Pulmonary artery endothelial cell (primary cell): Measurements from ENCODE around the gene USP17L26. TPM values are rescaled to one million over a fixed set of nuclear protein-coding genes. Genes with fewer than 3 reads are reported as not detected.
"Not testable (repeated sequence)": the region's sequence is repeated elsewhere in the genome, so short reads cannot be mapped to it uniquely, and the experiment has no call there.

Experiments used
- DNase-seq: peaks from one replicate; pipeline ENCODE4 v3.0.0-alpha.2; 2011; ENCODE audit warnings: low read depth, low spot score
- total RNA-seq: library from RNA; depleted of rRNA; stranded (reverse); fragments of >200 nt; gene quantifications from 2 replicates; pipeline ENCODE4 v1.2.3, GENCODE V29; 2014

USP17L26 gene, protein sequence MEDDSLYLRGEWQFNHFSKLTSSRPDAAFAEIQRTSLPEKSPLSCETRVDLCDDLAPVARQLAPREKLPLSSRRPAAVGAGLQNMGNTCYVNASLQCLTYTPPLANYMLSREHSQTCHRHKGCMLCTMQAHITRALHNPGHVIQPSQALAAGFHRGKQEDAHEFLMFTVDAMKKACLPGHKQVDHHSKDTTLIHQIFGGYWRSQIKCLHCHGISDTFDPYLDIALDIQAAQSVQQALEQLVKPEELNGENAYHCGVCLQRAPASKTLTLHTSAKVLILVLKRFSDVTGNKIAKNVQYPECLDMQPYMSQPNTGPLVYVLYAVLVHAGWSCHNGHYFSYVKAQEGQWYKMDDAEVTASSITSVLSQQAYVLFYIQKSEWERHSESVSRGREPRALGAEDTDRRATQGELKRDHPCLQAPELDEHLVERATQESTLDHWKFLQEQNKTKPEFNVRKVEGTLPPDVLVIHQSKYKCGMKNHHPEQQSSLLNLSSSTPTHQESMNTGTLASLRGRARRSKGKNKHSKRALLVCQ
- total RNA-seq, result not detected in 2 replicates

DNA sequence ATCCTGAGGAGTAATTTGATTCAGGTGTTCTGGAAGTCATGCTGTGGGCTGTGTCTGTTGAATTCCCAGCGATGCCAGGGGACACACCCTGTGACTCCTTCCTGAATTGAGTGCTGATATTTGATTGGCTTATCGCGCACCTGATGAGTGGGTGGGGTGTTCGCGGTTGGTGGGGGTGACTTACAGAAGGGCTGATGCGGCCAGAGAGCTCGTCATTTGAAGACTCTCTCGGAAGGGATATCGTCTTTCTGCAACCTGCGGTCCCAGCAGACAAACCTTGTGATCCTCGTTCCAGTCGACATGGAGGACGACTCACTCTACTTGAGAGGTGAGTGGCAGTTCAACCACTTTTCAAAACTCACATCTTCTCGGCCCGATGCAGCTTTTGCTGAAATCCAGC, at the start of gene USP17L26:
Gene USP17L26, plus strand, starts transcription at position 301 of the 400 bp plus-strand sequence. Its CDS starts 0 bp downstream, at position 301.
- DNase-seq, result not testable (repeated sequence)

DNA sequence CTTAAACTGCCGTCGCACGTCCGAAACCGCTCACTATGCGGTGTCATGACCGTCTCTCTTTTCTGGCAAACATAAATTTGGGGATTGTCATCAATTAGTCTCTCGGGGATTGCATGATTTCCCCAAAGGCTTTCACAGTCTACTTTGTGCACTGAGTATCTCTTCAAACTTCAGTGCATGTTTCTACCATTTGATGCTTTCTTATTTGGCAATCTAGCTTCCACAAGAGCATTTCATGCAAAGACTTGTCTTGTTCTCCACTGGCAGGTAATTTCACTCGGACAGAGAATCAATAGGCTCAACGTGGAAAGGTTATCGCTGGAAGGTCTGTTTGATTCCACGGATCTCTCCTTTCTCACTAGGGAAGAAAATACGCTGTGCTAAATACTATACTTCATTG, 10.3 kb upstream of the USP17L26 start:
- not testable (repeated sequence) for DNase-seq

DNA sequence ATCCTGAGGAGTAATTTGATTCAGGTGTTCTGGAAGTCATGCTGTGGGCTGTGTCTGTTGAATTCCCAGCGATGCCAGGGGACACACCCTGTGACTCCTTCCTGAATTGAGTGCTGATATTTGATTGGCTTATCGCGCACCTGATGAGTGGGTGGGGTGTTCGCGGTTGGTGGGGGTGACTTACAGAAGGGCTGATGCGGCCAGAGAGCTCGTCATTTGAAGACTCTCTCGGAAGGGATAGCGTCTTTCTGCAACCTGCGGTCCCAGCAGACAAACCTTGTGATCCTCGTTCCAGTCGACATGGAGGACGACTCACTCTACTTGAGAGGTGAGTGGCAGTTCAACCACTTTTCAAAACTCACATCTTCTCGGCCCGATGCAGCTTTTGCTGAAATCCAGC, 9.6 kb upstream of the USP17L26 start, which contains the start of gene USP17L24:
Gene USP17L24, plus strand, starts transcription at position 301 of the 400 bp plus-strand sequence. Its CDS starts 0 bp downstream, at position 301.
- not testable (repeated sequence) for DNase-seq

DNA sequence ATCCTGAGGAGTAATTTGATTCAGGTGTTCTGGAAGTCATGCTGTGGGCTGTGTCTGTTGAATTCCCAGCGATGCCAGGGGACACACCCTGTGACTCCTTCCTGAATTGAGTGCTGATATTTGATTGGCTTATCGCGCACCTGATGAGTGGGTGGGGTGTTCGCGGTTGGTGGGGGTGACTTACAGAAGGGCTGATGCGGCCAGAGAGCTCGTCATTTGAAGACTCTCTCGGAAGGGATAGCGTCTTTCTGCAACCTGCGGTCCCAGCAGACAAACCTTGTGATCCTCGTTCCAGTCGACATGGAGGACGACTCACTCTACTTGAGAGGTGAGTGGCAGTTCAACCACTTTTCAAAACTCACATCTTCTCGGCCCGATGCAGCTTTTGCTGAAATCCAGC, 4.8 kb upstream of the USP17L26 start, which contains the start of gene USP17L25:
Gene USP17L25, plus strand, starts transcription at position 301 of the 400 bp plus-strand sequence. Its CDS starts 0 bp downstream, at position 301.
- not testable (repeated sequence) for DNase-seq

DNA sequence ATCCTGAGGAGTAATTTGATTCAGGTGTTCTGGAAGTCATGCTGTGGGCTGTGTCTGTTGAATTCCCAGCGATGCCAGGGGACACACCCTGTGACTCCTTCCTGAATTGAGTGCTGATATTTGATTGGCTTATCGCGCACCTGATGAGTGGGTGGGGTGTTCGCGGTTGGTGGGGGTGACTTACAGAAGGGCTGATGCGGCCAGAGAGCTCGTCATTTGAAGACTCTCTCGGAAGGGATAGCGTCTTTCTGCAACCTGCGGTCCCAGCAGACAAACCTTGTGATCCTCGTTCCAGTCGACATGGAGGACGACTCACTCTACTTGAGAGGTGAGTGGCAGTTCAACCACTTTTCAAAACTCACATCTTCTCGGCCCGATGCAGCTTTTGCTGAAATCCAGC, 4.6 kb downstream of the USP17L26 start, which contains the start of gene USP17L5:
Gene USP17L5, plus strand, starts transcription at position 301 of the 400 bp plus-strand sequence. Its CDS starts 0 bp downstream, at position 301.
- not testable (repeated sequence) for DNase-seq

DNA sequence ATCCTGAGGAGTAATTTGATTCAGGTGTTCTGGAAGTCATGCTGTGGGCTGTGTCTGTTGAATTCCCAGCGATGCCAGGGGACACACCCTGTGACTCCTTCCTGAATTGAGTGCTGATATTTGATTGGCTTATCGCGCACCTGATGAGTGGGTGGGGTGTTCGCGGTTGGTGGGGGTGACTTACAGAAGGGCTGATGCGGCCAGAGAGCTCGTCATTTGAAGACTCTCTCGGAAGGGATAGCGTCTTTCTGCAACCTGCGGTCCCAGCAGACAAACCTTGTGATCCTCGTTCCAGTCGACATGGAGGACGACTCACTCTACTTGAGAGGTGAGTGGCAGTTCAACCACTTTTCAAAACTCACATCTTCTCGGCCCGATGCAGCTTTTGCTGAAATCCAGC, 9.4 kb downstream of the USP17L26 start, which contains the start of gene USP17L27:
Gene USP17L27, plus strand, starts transcription at position 301 of the 400 bp plus-strand sequence. Its CDS starts 0 bp downstream, at position 301.
- not testable (repeated sequence) for DNase-seq

DNA sequence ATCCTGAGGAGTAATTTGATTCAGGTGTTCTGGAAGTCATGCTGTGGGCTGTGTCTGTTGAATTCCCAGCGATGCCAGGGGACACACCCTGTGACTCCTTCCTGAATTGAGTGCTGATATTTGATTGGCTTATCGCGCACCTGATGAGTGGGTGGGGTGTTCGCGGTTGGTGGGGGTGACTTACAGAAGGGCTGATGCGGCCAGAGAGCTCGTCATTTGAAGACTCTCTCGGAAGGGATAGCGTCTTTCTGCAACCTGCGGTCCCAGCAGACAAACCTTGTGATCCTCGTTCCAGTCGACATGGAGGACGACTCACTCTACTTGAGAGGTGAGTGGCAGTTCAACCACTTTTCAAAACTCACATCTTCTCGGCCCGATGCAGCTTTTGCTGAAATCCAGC, 14.1 kb downstream of the USP17L26 start, which contains the start of gene USP17L28:
Gene USP17L28, plus strand, starts transcription at position 301 of the 400 bp plus-strand sequence. Its CDS starts 0 bp downstream, at position 301.
- DNase-seq, result not testable (repeated sequence)

DNA sequence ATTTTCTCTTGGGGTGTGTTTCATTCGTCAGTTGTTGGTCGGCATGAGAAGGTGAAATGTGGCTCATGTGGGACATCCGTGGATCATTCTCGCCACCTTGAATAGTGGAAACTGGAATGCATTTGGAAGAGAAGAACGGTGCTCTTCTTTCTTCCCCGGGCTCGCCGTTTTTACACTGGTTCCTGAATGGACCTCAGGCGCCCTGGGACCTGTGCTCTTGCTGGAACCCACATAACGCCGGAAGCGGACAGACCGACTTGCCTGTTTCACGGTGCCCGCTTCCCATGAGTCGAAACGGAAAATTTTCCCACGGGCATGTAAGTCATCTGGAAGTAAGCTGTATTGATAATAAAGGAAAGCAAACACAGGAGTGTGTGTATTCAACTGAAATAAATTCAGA, 16.4 kb downstream of the USP17L26 start:
- not testable (repeated sequence) for DNase-seq

DNA sequence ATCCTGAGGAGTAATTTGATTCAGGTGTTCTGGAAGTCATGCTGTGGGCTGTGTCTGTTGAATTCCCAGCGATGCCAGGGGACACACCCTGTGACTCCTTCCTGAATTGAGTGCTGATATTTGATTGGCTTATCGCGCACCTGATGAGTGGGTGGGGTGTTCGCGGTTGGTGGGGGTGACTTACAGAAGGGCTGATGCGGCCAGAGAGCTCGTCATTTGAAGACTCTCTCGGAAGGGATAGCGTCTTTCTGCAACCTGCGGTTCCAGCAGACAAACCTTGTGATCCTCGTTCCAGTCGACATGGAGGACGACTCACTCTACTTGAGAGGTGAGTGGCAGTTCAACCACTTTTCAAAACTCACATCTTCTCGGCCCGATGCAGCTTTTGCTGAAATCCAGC, 18.9 kb downstream of the USP17L26 start, which contains the start of gene USP17L29:
Gene USP17L29, plus strand, starts transcription at position 301 of the 400 bp plus-strand sequence. Its CDS starts 0 bp downstream, at position 301.
- DNase-seq, result not testable (repeated sequence)

DNA sequence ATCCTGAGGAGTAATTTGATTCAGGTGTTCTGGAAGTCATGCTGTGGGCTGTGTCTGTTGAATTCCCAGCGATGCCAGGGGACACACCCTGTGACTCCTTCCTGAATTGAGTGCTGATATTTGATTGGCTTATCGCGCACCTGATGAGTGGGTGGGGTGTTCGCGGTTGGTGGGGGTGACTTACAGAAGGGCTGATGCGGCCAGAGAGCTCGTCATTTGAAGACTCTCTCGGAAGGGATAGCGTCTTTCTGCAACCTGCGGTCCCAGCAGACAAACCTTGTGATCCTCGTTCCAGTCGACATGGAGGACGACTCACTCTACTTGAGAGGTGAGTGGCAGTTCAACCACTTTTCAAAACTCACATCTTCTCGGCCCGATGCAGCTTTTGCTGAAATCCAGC, 28.4 kb downstream of the USP17L26 start, which contains the start of gene USP17L30:
Gene USP17L30, plus strand, starts transcription at position 301 of the 400 bp plus-strand sequence. Its CDS starts 0 bp downstream, at position 301.
- DNase-seq, result not testable (repeated sequence)

DNA sequence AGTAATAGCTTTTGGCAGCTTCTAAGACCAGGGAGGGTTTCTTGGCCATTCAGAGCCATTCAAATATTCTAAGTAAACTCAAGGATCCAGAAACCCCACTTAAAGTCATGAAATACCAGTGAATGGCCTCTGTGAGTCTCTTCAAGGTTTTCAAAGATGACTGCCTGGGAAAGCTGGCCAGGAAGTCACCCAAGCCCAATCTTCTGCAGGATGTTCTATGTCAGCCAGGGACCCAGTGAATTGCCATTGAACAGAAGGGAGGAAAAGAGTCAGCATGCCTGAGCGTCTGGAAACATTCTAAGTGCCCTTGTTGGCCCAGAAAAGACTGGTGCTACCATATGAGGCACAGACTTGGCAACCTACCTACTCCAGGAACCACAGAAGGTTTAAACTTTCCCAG, 45.4 kb downstream of the USP17L26 start:
- not testable (repeated sequence) for DNase-seq

DNA sequence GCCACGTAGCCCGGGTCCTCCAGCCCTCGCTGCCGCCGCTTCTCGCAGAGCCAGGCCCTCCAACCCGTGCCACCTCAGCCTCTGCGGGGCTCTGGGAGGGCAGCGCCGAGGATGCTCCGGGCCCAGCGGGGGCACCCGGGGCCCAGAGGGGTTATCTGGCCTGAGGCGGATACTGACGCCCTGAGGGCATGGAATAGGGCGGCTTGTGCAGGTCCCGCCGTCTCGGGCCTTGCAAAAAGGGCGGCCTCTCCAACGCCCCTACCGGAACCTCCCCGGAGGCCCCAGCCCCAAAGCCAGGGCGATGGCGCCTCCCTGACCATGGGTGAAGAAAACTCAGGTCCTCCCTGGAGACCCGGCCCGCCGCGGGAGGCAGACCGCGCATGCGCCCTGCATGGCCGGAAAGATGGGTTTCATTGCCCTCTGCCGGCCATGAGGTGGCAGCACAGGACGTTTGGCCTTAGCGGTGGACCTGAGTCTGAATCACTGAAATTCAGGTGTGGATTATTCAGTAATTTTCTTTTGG, 46.6 kb downstream of the USP17L26 start:
- not testable (repeated sequence) for DNase-seq

DNA sequence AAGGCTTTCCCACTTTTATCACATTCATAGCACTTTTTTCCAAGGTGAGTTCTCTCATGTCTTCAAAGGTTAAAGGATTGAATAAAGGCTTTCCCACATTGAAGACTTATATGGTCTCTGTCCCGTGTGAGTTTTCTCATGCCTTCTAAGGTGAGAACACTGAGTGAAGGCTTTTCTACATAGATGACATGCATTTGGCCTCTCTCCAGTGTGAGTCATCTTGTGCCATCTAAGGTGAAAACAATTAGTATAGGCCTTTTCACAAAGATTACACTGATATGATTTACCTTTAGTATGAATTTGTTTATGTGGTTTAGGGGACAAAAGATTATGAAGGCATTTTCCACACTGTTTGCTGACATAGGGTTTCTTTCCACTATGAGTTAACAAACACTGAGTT, 49.7 kb downstream of the USP17L26 start:
- no peak for DNase-seq

Other genes starting within 250 kb of the USP17L26 start
- not detected in 2 replicates for gene FAM90A26, start 164.2 kb upstream of the USP17L26 start, total RNA-seq
- not detected in 2 replicates for gene USP17L10, start 124.0 kb upstream of the USP17L26 start, total RNA-seq
- gene USP17L11, start 119.3 kb upstream of the USP17L26 start, total RNA-seq, result not detected in 2 replicates
- not detected in 2 replicates for gene USP17L12, start 114.5 kb upstream of the USP17L26 start, total RNA-seq
- gene USP17L13, start 109.8 kb upstream of the USP17L26 start, total RNA-seq, result not detected in 2 replicates
- gene USP17L15, start 100.3 kb upstream of the USP17L26 start, total RNA-seq, result not detected in 2 replicates
- not detected in 2 replicates for gene USP17L17, start 90.8 kb upstream of the USP17L26 start, total RNA-seq
- not detected in 2 replicates for gene USP17L18, start 86.0 kb upstream of the USP17L26 start, total RNA-seq
- not detected in 2 replicates for gene USP17L19, start 81.3 kb upstream of the USP17L26 start, total RNA-seq
- not detected in 2 replicates for gene USP17L20, start 76.5 kb upstream of the USP17L26 start, total RNA-seq
- not detected in 2 replicates for gene USP17L21, start 71.8 kb upstream of the USP17L26 start, total RNA-seq
- gene USP17L22, start 67.0 kb upstream of the USP17L26 start, total RNA-seq, result not detected in 2 replicates
- not detected in 2 replicates for gene USP17L24, start 9.5 kb upstream of the USP17L26 start, total RNA-seq
- not detected in 2 replicates for gene USP17L25, start 4.7 kb upstream of the USP17L26 start, total RNA-seq
- gene USP17L5, start 4.7 kb downstream of the USP17L26 start, total RNA-seq, result not detected in 2 replicates
- gene USP17L27, start 9.5 kb downstream of the USP17L26 start, total RNA-seq, result not detected in 2 replicates
- gene USP17L28, start 14.2 kb downstream of the USP17L26 start, total RNA-seq, result not detected in 2 replicates
- not detected in 2 replicates for gene USP17L29, start 19.0 kb downstream of the USP17L26 start, total RNA-seq
- gene USP17L30, start 28.5 kb downstream of the USP17L26 start, total RNA-seq, result not detected in 2 replicates
- not detected in 2 replicates for gene DEFB131A, start 109.8 kb downstream of the USP17L26 start, total RNA-seq